ENCODE measurements around the gene GPR176.

The GPR176 gene

GRCh38 chr15:39767921-39768320 is 152.1 kb downstream of the GPR176 start:
- H3K27ac ChIP-seq = no peak overlapping the region
- TF ChIP-seq, protein P1, sequence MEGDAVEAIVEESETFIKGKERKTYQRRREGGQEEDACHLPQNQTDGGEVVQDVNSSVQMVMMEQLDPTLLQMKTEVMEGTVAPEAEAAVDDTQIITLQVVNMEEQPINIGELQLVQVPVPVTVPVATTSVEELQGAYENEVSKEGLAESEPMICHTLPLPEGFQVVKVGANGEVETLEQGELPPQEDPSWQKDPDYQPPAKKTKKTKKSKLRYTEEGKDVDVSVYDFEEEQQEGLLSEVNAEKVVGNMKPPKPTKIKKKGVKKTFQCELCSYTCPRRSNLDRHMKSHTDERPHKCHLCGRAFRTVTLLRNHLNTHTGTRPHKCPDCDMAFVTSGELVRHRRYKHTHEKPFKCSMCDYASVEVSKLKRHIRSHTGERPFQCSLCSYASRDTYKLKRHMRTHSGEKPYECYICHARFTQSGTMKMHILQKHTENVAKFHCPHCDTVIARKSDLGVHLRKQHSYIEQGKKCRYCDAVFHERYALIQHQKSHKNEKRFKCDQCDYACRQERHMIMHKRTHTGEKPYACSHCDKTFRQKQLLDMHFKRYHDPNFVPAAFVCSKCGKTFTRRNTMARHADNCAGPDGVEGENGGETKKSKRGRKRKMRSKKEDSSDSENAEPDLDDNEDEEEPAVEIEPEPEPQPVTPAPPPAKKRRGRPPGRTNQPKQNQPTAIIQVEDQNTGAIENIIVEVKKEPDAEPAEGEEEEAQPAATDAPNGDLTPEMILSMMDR (conservative IDR thresholded peaks at IDR 0.05) = no peak

DNA sequence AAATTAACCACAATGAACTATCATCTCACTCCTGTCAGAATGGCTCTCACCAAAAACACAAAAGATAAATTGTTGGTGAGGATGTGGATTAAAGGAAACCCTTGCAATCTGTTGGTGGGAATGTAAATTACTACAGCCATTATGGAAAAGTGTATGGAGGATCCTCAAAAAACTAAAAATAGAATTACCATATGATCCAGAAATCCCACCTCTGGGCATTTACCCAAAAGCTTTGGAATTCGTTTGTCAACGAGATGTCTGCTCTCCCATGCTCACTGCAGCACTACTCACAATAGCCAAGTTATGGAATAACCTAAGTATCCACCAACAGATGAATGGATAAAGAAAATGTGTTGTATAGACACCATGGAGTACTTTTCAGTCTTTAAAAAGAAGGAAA is 159.1 kb downstream of the GPR176 start:
- TF ChIP-seq, protein P1 (conservative IDR thresholded peaks at IDR 0.05) = no peak
- H3K27ac ChIP-seq = no peak overlapping the region

GRCh38 chr15:39756806-39757522 is 163.1 kb downstream of the GPR176 start:
- TF ChIP-seq, protein P1 (conservative IDR thresholded peaks at IDR 0.05) = peak; percentile 84
- H3K27ac ChIP-seq = no peak overlapping the region

DNA sequence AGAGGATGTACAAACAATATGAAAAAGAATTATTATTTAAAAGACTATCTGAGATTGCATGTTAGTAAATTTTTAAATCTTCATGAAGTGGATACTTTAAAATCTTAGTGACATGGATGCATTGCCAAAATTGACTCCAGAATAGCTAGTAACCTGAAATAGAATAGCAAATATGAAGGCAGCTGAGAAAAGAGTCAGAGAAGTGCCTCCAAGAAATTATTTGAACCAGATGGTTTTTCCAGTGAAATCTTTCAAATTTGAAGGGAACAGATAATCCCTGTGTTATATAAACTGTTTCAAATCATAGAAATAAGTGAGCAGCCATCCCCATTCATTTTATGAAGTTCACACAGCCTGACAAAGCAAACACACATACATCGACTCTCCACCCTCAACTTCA is 167.1 kb downstream of the GPR176 start:
- TF ChIP-seq, protein P1 (conservative IDR thresholded peaks at IDR 0.05) = no peak
- H3K27ac ChIP-seq = no peak overlapping the region

GRCh38 chr15:39752246-39752645 is 167.8 kb downstream of the GPR176 start:
- TF ChIP-seq, protein P1 (conservative IDR thresholded peaks at IDR 0.05) = no peak

More at GRCh38 chr15:39752246-39752645, 167.8 kb downstream of the GPR176 start:
- H3K27ac ChIP-seq = no peak overlapping the region
